GM21717 (cell line): ENCODE results near the gene ANTXR1.

Experiments used
- ATAC-seq: cut with Tn5 transposase; IDR thresholded peaks from one replicate; pipeline ENCODE4 v1.9.1; 2021; ENCODE audit warnings: mild to moderate bottlenecking, moderate library complexity; ENCODE audit not compliant: unreplicated experiment

The ANTXR1 gene

DNA sequence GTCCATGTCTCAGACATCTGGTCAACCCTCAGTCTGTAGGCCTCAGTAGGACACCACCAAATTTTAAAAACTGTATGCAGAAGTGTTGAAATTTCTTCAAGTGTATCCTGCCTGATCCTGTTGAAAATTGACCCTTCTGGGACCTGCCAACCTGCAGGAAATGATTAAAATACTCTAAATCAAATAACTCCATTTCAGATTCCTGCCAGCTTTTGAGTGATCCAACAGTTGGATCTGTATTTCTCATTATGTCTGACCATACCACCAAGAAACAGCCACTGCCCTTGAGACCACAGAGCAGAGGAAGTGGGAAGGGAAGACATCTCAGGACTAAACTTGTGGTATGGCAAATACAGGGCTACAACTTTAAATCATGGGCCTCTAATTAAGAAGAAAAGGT is 113.4 kb downstream of the ANTXR1 start:
- ATAC-seq, result no peak

DNA sequence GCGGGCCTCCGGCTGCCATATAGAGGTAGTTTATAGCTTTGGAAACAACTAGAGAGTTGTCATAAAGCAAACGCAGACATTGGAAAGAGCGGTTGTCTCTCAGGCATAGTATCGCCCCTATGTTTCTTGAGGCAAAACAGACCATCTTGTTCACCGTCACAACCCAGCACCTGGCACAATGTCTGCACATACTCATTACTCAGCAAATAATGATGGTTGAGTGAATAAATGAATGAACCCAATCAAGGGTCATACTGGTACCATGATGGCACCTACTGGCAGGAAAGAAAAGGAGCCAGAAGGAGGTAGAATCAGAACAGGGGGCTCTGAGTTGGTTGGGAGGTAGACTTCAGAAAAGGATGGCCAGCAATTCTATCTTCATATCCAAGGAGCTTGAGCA is 118.5 kb downstream of the ANTXR1 start:
- ATAC-seq, result no peak

DNA sequence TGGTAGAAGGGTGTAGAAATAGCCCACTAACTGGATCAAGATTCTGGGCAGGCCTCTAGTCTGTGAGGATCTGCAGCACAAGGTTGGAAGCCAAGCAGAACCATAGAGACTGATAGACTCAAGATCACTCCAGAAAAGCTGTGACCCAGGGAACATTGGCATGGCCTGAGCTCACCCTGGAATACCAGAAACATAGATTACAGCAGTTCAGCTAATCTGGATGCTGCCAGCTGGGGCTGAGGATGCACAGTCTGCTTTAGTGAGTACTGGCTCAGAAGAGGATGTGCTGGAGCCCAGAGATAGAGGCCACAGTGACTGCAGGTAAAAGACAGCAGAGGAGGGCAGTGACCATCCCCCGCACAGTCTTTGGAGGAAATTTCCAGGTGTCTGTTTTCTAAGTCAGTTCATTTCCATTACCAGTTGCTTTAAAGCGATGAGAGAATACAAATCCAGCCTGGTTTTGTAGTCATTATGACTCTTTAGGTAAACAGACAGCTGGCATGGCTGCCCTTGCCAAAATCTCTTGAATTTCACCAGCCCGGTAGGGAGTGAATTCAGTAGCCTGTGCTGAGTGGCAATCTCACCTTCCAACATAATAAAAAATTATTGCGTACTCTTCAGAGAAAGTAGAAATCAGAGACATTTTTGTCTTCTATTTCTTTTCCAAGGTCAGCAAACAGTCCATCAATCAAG is 119.2 kb downstream of the ANTXR1 start:
- ATAC-seq, result no peak

DNA sequence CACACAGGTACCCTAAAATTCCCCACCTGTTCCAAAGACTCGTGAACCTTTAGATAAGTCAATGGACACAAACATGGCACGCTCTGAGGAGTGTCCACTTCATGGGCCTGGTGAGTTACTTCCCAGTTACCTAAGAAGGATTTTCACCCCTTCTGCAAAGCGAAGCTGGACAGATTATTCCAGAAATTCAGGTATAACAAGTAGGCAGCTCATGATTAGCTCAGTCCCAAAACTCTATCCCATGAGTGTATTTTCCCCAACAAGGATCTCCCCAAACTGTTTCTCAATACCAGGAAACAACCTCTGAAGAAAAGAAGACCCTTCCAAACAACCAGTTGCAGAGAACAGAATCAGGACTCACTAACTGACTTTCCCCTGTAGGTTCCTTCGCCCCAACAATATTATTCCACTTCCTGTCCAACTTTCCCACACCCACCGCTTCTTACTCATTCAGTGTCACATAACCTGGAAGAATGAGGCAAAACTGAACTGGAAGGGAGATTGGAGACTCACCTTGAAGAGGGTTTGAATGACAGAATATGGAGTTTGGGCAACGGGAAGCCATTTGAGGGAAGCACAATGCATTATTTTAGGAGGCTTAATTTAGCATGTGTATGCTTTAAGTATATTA is 120.1 kb downstream of the ANTXR1 start:
- ATAC-seq, result no peak

DNA sequence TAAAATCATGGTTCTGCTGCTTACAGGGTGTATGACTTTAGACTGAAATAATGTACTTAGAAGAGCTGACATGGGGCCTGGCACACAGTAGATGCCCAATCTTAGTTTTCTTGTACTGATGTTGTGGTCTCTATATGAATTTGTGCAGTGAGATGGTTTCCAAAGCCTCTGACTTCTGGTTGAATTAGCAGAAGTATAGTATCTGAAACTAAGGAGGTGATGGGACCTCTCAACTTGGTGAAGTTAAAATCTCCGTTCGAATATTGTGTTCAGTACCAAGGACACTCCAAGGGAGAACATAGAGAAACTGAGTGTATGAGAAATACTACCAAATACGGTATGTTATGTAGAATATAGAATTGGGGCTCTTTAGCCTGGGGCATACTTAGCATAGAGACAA is 120.9 kb downstream of the ANTXR1 start:
- ATAC-seq, result no peak

DNA sequence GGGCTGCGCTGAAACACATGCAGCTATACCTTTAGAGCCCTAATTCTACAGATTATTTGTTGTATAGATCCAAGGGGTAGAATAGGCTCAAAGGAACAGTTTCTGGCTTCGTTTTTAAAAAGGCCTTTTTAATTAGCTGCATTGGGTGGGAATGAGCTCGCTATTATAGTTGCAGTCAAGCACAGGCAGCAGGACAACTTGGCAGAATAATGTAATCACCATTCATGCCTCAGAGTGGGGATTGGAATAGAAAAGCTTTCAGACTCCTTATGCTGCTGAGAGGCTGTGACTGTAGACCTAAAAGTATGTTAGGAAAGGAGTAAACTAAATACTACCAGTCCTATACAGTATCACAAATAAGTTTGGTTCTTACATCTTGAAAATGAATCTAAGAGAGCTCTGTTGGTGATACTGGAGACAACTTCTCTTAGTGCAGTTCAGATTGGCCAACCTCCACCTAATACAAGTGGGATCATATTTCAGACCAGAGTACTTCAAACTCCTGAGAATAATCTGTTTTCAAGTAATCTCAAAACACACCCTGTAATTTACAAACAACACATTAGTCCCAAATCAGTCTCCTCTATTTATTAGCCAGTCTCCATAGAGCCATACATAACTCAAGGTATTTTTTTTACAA is 121.4 kb downstream of the ANTXR1 start:
- ATAC-seq, result no peak

DNA sequence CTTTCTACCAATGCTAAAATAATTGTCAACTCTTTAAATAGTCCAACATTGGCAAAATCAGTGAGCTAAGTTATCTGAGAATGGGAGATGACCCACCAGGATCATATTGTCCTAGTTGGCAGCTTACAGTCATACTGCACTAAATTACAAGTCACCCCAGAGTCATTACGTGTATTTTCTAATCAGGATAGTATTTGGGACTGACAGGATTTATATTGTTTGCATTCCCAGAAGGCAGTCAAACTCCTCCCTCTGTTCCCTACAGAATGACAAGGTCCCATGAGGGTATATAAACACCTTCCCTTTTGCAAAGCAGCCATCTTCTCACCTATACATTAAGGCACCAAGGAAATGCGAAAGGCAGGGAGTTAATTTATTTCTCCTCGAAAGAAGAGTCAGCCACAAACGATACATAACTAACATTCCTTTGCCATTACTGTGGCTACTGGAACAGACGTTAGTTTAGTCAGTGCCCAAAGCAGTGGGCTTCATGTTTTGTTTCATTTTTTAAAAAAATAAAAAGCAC is 125.3 kb downstream of the ANTXR1 start:
- no peak for ATAC-seq

DNA sequence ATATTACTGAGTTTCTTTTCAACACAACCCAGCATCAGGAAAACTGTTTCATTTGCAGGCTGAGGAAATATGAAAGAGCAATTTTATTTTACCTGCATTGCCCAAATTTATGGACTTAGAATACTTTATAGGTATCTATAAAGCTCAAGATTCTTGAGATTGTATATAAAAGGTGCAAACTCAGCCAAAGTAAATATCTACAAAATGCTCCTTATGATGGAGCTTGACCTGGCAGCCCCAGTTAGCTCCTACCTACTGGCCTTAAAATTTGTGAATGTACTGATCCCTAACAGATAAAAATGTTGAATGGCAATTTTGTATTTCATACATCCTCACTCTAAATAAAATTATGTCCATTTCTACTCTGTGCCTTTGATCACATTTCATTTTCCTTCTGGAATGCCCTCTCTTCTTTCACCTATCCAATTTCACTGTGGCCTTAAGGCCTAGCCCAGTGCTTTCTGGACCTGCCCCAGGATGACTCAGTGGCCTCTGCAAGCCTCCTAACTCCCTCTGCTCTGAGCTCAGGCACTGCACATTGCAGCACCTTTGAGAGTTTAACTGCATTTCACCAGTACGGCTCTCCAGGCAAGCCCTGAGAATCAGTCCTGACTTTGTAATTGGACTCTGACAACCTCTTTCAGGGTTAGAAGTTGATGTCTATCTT is 125.9 kb downstream of the ANTXR1 start:
- ATAC-seq, result no peak

DNA sequence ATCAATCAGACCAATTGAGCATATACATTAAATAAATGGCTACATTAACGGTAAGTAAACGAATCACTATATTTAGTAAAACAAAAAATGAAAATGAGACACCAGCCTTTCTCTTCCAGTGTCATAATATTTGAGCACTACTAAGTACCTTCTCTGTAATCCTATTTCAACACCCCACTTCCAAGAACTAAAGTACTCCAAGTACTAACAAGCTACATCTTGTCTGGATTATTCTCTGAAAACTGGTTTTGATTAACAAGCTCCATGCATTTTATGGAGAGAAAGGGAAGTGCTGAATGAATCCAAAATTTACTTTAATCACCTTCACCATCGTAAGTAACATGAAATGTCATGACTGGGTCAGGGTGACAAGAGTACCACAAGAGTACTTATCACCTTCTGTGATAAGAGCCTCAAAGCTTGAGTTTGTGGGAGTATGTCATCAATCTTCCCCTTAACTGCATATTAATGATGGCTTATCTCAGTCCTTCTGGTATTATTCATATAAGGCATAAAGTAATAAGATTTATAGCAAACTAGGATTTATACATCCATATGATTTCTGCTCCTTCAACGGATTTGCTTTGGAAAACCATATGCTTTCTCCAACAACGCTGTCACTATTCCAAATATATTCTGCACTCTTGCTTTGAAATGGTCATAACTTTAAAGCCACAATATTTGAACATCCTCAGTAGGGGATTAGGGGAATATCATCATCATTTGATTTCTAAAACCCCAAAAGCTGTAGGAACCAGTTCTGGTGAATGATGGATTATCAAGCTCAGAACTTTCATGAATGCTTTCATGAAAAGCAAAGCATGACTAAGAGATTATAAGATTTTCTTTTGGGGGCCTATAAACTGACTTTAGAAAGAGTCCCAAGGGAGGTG is 127.0 kb downstream of the ANTXR1 start:
- ATAC-seq, result no peak

DNA sequence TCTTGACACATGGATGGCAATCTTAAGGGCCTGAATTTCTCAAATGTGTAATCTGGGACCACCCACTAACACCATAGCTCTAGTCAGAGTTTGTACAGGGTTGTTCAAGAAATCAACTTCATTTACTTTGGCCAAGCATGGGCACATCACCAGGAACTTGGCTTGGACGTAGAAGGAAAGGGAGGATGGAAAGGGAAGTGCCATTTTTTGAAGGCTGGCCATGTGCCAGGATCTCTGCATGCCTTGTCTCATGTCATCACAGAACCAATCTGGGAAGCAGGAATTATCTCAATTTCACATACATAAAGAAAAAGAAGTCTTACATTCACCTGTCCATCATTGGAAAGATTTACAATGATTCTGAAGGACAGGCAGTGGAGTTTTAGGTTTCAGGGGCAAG is 128.1 kb downstream of the ANTXR1 start:
- ATAC-seq, result no peak

DNA sequence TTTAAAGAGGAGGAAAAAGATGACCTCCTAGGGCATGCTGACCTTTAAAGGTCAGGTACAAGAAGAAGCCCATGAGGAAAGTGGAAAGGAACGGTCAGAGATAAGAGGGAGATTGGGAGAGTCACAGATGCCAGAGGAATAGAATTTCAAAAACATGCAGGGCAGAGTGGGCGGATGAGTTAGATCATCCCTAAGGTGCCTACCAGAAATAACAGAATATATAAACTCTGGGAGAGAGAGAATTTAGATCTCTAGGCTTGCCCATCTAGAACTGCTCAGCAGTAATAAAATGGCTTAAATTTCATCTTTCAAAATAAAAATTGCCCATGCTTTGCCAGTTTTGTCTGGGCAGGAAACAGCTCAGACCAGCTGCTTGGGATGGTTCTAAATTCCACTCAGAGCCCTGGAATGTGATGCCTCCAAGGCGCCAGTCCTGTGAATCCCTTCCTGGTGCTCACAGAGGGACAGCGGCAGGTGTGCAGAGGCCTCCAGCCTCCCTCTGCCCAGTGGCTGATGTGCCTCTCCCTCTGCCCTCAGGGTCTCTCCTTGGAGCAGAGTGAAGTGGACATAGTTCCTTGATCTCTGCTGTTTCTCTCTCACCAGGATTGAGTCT is 130.9 kb downstream of the ANTXR1 start:
- ATAC-seq, result no peak

DNA sequence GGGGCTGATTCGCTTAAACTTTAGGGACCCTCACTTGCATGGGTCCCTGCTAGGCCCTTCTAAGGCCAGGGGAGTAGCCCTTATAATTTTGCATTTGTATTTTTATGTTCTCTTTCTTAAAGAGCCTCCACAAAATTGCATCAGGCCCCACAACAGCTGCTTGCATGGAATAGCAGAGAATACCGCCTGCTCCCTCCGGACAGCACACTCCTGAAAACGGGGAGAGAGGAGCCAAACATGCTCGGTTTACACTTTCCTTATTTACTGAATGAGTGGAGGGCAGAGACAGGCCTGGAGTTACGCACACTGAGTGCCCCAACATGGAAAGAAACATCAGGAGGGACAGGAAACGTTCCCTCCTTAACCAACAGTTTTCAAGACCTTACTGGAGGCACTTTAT is 132.2 kb downstream of the ANTXR1 start:
- ATAC-seq, result no peak

DNA sequence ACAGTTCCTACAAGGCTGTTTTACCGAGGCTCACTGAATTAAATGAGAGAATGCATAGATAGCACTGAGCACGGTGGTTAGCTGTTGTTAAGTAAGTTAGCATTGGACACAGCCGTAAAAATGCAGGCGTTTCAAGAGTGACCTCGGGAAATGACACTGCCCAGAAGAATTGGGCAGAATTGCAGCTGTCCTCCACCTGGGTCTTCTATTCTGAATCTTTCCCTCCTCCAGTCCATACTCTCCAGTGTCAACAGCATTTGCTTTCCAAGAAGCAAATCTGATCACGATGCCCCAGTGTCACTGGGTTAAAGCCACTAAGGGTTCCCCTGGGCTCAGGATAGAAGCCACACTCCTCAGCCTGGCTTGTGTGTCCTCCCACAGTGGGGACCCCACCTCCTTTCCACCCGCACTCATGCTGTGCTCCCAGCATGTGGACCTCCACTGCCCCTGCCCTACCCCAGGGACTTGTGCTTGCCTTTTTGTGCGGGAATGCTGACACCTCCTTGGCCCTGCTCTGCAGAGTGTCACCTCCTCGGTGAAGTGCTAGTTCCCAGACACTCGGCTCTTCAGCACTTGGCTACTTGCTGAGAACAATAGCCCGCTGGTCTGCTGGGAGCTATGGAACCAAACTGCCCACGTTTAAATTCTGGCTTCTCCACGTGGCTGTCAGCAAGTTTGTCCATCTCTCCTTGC is 135.0 kb downstream of the ANTXR1 start:
- ATAC-seq, result no peak

DNA sequence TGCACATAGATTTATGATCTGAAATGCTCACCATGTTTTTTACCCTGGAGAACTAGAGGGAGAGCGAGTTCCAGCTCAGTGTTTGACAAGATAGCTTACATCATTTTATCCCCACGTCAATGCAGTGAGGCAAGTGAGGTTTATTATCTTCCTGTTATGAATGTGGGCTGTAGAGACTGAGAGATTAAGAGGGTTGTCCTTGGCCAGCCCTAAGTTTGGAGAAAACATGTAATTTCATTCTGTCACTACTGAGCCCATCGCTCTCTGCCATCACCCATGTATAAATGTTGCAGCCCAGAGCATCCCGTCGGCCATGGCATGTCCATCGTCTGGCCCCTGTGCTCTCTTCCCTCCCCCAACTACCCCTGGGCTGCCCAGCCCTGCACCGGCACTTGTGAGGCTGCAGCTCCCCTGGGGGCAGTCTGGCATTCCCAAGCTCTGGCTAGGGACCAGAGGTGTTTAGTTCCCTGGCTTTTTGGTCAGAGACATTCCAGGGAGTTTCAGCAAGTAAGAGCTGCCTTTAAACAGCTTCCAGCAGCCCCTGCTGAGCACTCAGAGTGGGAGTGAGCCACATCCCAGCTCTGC is 136.7 kb downstream of the ANTXR1 start:
- ATAC-seq, result no peak

DNA sequence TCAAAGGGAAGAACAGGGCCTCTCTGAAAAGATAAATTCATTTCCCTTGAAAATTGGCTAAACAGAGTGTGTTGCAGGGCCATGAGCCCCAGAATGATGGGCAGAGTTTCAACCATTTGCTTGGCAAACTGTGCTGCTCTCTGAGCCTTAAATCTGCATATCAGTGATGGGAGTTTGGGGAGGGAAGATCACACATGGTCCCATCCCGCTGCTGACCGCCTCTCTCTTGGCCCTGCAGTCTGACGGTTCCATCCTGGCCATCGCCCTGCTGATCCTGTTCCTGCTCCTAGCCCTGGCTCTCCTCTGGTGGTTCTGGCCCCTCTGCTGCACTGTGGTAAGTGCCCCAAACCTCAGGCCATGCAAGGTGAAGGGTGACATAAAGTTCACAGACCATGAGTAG is 139.0 kb downstream of the ANTXR1 start:
- no peak for ATAC-seq

DNA sequence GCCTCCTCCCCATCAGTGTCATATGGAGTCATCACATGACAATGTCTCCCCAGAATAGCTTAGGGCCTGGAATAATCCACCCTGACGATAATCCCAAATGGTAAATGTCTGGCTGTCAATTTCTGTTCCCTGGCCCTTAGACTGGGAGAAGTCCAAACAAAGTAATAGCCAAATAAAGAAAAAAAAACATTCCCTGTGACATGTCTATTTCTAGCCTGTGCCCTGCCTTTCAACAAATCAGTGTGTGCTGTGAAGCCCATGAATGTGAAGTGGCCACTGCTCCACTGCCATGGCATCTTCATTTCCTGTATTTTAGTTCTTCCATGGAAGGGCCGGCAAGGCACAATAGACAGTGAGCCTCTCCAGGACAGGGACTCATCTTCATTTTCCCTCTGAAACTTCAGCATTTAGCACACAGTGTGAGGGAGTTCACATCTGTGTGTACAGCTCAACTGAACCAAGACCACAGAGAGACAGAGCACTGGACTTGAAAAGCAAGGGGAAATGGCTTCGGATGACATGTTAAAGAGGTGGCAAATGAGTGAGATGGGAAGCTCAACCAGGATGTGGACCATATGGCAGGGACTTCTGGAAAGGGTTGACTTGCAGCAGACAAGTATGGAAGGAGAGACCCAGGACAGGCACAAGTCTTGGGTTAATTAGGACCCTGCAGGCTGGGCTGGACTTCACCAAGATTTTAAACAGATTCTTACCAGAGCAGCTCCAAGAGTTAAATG is 140.0 kb downstream of the ANTXR1 start:
- ATAC-seq, result no peak

DNA sequence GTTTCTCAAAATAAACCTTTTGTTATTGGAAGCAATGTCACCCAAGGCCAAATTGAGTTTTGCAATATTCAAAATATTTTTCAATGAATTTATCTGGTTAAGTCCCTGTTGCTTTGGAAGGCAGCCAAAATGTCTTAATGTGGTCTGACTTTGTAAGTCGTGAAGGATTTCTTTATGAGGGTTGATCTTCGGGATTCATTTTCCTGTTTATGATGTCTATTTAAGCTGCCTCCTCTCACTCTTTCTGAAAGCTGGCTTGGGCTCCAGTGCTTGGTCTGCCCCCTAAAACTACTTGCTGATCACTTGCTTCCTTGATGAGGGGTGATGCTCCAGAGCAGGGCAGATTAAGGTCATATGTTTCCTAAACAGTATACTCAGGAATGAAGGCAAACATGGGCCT is 141.1 kb downstream of the ANTXR1 start:
- no peak for ATAC-seq

DNA sequence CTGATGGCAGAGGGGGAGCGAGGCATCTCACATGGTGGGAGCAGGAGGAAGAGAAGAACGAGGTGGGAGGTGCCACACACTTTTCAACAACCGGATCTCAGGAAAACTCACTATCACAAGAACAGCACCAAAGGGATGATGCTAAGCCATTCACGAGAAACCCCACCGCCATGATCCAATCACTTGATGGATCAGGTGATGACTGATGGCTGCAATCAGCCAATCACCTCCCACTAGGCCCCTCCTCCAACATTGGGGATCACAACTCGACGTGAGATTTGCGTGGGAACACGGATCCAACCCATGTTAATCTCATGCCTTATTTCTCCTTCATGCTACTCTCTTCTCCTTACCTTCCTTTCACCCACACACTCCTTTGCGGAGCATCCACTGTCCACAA is 143.6 kb downstream of the ANTXR1 start:
- no peak for ATAC-seq

DNA sequence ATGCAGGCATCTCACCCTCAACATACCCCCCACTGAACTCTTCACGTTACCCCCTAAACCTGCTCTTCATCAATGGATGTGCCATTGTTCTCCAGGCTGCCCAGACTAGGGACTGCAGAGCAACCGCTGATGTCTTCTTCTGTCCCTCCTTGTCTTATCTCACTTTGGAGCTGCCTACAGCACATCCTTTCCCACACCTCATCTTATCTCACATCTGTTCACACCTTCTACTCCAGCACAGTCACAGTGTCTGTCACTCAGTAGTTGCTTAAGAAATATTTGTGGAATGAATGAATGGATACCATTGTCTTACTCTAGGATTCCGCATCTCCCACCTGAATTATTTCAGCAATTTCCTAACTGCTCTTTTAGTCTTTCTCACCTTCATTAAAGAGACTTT is 144.5 kb downstream of the ANTXR1 start:
- ATAC-seq, result no peak
